A549 (cell line): ENCODE measurements around the gene RFX3. TPM values are rescaled to one million over a fixed set of nuclear protein-coding genes. Genes with fewer than 3 reads are reported as not detected.

Experiments used
- ATAC-seq, 2 experiments: fragments of 200-7000 bp in 1 of 2; fragments of >200 bp in 1 of 2; cut with Nextera tagmentation in 1 of 2; cut with Tn5 transposase in 1 of 2; 3 replicates each; pipeline versions ENCODE4 v1.8.0 to v1.9.1; 2018 to 2020; ENCODE audit warnings: mild to moderate bottlenecking in 1 of 2, moderate library complexity in 1 of 2
- CTCF ChIA-PET: fragments of 300-600 bp; sonication (Branson Sonifier 250); formaldehyde crosslinking; extraction: SDS; loops from one replicate; lab custom pipeline; 2021; ENCODE audit warnings: antibody characterized with exemption, inconsistent platforms; lab: Yijun Ruan, JAX
- POLR2A ChIA-PET: fragments of 350-600 bp; formaldehyde crosslinking; extraction: SDS; loops from one replicate; lab custom pipeline; 2021; ENCODE audit warnings: antibody characterized with exemption, inconsistent platforms; lab: Yijun Ruan, JAX
- DNase-seq, 2 experiments: peaks; one replicate each; pipeline versions ENCODE4 v3.0.0 to v3.0.0-alpha.2; 2011 to 2016; ENCODE audit warnings: low read depth in 1 of 2, low spot score in 1 of 2
- FAIRE-seq: peaks from 2 replicates; lab custom pipeline; 2011; peaks lifted over from hg19 to GRCh38; lab: Jason Lieb, UNC
- H3K27ac ChIP-seq, 2 experiments: fragments of >200 bp; sonication (Bioruptor Twin); formaldehyde crosslinking; 3 replicates each; pipeline ENCODE4 v1.5.1; 2016 to 2017
- H3K4me1 ChIP-seq: fragments of >200 bp; sonication (Bioruptor Twin); formaldehyde crosslinking; 3 replicates; pipeline ENCODE4 v1.6.1; 2016
- H3K4me2 ChIP-seq: fragments of >200 bp; sonication (Bioruptor Twin); formaldehyde crosslinking; 3 replicates; pipeline ENCODE4 v1.6.1; 2016
- H3K4me3 ChIP-seq: fragments of >200 bp; sonication (Bioruptor Twin); formaldehyde crosslinking; 3 replicates; pipeline ENCODE4 v1.5.1; 2016
- H3K9me3 ChIP-seq: fragments of >200 bp; sonication (Bioruptor Twin); formaldehyde crosslinking; 3 replicates; pipeline ENCODE4 v1.6.1; 2016
- BCL3 ChIP-seq: fragments of >200 bp; sonication (Bioruptor Twin); formaldehyde crosslinking; IDR thresholded peaks from 3 replicates; pipeline ENCODE4 v1.6.1; 2016
- CBX2 ChIP-seq: fragments of 200-600 bp; sonication (generic); IDR thresholded peaks from 2 replicates; pipeline ENCODE4 v1.6.1; 2016; ENCODE audit warnings: low read depth, mild to moderate bottlenecking, borderline replicate concordance
- EHF ChIP-seq: fragments of 250-450 bp; sonication (Bioruptor Pico); IDR thresholded peaks from 2 replicates; pipeline ENCODE4 v1.5.0; 2020; ENCODE audit warnings: mild to moderate bottlenecking
- FOSL2 ChIP-seq, 2 experiments: fragments of 450-650 bp in 1 of 2; fragments of >200 bp in 1 of 2; sonication (Bioruptor Twin) in 1 of 2; formaldehyde crosslinking; IDR thresholded peaks; 2 replicates each; pipeline versions ENCODE4 v1.5.0 to v1.6.1; 2016 to 2020; ENCODE audit warnings: mild to moderate bottlenecking in 1 of 2, moderate library complexity in 1 of 2
- FOXS1 ChIP-seq: fragments of 250-450 bp; sonication (Bioruptor Pico); IDR thresholded peaks from 2 replicates; pipeline ENCODE4 v1.5.0; 2020; ENCODE audit warnings: mild to moderate bottlenecking, moderate library complexity
- HEYL ChIP-seq: fragments of 250-450 bp; sonication (Bioruptor Pico); IDR thresholded peaks from 2 replicates; pipeline ENCODE4 v1.8.0; 2021; ENCODE audit warnings: mild to moderate bottlenecking, moderate library complexity
- HMGXB4 ChIP-seq: fragments of 250-450 bp; sonication (Bioruptor Pico); IDR thresholded peaks from 2 replicates; pipeline ENCODE4 v1.5.0; 2021; ENCODE audit warnings: mild to moderate bottlenecking, moderate library complexity, borderline replicate concordance
- HOXA7 ChIP-seq: fragments of 250-450 bp; sonication (Bioruptor Pico); IDR thresholded peaks from 2 replicates; pipeline ENCODE4 v1.5.0; 2020; ENCODE audit warnings: mild to moderate bottlenecking, moderate library complexity
- HOXB5 ChIP-seq: fragments of 250-450 bp; sonication (Bioruptor Pico); IDR thresholded peaks from 2 replicates; pipeline ENCODE4 v1.5.0; 2020; ENCODE audit warnings: mild to moderate bottlenecking, moderate library complexity
- KDM5A ChIP-seq: fragments of 200-600 bp; sonication (generic); IDR thresholded peaks from 2 replicates; pipeline ENCODE4 v1.6.1; 2016; ENCODE audit warnings: antibody characterized with exemption, mild to moderate bottlenecking
- NFE2L2 ChIP-seq: fragments of 150-350 bp; conservative IDR thresholded peaks from 2 replicates; pipeline ENCODE4 v1.6.1; 2014; ENCODE audit warnings: low read length
- NPAS2 ChIP-seq: fragments of 250-450 bp; sonication (Bioruptor Pico); IDR thresholded peaks from 2 replicates; pipeline ENCODE4 v1.8.0; 2022; ENCODE audit warnings: mild to moderate bottlenecking, moderate library complexity, borderline replicate concordance
- NR3C1 ChIP-seq: fragments of >200 bp; sonication (Bioruptor Twin); formaldehyde crosslinking; IDR thresholded peaks from 3 replicates; pipeline ENCODE4 v1.6.1; 2017
- RARB ChIP-seq: fragments of 250-450 bp; sonication (Bioruptor Pico); IDR thresholded peaks from 2 replicates; pipeline ENCODE4 v1.8.0; 2021; ENCODE audit warnings: mild to moderate bottlenecking, moderate library complexity
- RCOR1 ChIP-seq: fragments of 150-350 bp; IDR thresholded peaks from 2 replicates; pipeline ENCODE4 v1.6.1; 2014; ENCODE audit warnings: antibody characterized with exemption, low read length, low read depth
- TFCP2L1 ChIP-seq: fragments of 250-450 bp; sonication (Bioruptor Pico); IDR thresholded peaks from 2 replicates; pipeline ENCODE4 v1.5.0; 2021; ENCODE audit warnings: mild to moderate bottlenecking
- USF2 ChIP-seq: fragments of 450-650 bp; IDR thresholded peaks from 2 replicates; pipeline ENCODE4 v1.6.1; 2014; ENCODE audit warnings: antibody characterized with exemption
- WGBS: methylation state at CpG from one replicate; pipeline ENCODE4 v1.1.6; 2017; ENCODE audit errors: missing lambda C conversion rate; 5-methylcytosine and 5-hydroxymethylcytosine counted together
- polyA plus RNA-seq, 4 experiments: library from polyadenylated mRNA; depleted of rRNA in 3 of 4; stranded (reverse); fragments of >200 nt; fragmentation: RNase III in 1 of 4; extraction: RNeasy Plus Mini Kit Qiagen cat#74134 plus additional on column Dnase treatment in 1 of 4; gene quantifications; 2 replicates in 3 of 4; 3 replicates in 1 of 4; pipeline ENCODE4 v1.2.3, GENCODE V29; 2011 to 2017
- TF ChIP-seq, protein P1 (sequence below): fragments of 250-450 bp; sonication (Bioruptor Pico); IDR thresholded peaks from 2 replicates; pipeline ENCODE4 v1.5.0; 2020; ENCODE audit warnings: low read depth, mild to moderate bottlenecking, moderate library complexity
- TF ChIP-seq, protein P2 (sequence below): fragments of 150-350 bp; IDR thresholded peaks from 2 replicates; pipeline ENCODE4 v1.6.1; 2014; ENCODE audit warnings: low read depth, mild to moderate bottlenecking, low read length
- TF ChIP-seq, protein P3 (sequence below): fragments of >200 bp; sonication (Bioruptor Twin); formaldehyde crosslinking; IDR thresholded peaks from 2 replicates; pipeline ENCODE4 v1.6.1; 2016
- TF ChIP-seq, protein P4 (sequence below): fragments of 200-600 bp; sonication (generic); IDR thresholded peaks from 2 replicates; pipeline ENCODE4 v1.6.1; 2016; ENCODE audit warnings: antibody characterized with exemption, mild to moderate bottlenecking, moderate library complexity

RFX3 gene
- polyA plus RNA-seq, 2 of the 4 experiments (the other 2 are of a cell fraction): 1.3 to 7.9 TPM

DNA sequence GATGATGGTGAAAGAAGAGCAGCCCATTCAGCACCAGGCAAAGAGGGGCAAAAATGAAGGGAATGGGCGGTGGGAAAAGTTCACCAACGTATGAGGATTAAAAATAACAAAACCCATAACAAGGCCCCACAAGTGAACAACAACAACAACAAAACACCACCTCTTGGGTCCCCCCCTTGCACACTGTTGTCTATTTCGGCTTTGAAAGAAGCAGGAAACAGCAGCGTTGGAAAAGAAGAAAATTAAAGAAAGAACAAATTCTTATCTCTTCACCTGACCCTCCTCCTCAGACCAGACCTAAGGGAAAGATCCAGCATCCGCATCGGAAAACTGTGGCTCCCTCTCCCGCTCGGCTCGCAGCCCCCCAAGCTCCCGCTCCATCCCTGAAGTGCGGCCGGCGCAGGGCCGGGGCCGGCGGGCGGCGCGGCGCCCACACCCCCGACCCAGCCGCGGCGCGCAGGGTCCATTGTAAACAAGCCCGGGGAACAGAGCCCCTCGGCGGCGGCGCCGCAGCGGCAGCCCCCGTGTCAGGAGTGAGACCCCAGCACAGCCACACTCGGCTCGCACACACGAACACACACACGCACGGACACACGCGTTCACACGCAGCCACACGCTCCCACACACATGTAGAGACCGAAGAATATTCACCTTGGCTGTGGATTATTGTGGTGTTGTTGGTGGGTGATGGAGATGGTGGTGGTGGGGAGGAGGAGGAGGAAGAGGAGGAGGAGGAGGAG, 535 bp downstream of the RFX3 start:
- Histone ChIP-seq H3K4me3 (peak overlapping the region; percentile 96), H3K4me2 (peak overlapping the region; percentile 91), H3K27ac (peak overlapping the region; percentile 98 to 100), H3K4me1 (peaks cover 20% of the 10 kb centered on the region), H3K9me3 (no peaks in the 10 kb centered on the region)
- ATAC-seq (peak; percentile 7 to 19; a peak in 5 of 6 replicates), FAIRE-seq (no peak), DNase-seq (peak in 1 of 2 experiments; percentile 10)
- 4% methylated on average over 26 of the region's 43 CpGs for WGBS
- no peak for TF ChIP-seq NPAS2
- no peak for TF ChIP-seq HMGXB4 (CRISPR knock-in tag)
- no peak for TF ChIP-seq EHF (CRISPR knock-in tag)
- TF ChIP-seq FOSL2 (IDR thresholded peaks at IDR 0.05): no peak
- TF ChIP-seq FOSL2 (CRISPR knock-in tag; IDR thresholded peaks at IDR 0.05): no peak
- no peak for TF ChIP-seq TFCP2L1
- TF ChIP-seq, protein P1, sequence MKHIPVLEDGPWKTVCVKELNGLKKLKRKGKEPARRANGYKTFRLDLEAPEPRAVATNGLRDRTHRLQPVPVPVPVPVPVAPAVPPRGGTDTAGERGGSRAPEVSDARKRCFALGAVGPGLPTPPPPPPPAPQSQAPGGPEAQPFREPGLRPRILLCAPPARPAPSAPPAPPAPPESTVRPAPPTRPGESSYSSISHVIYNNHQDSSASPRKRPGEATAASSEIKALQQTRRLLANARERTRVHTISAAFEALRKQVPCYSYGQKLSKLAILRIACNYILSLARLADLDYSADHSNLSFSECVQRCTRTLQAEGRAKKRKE (CRISPR knock-in tag): no peak
- no peak for TF ChIP-seq NFE2L2
- TF ChIP-seq, protein P2, sequence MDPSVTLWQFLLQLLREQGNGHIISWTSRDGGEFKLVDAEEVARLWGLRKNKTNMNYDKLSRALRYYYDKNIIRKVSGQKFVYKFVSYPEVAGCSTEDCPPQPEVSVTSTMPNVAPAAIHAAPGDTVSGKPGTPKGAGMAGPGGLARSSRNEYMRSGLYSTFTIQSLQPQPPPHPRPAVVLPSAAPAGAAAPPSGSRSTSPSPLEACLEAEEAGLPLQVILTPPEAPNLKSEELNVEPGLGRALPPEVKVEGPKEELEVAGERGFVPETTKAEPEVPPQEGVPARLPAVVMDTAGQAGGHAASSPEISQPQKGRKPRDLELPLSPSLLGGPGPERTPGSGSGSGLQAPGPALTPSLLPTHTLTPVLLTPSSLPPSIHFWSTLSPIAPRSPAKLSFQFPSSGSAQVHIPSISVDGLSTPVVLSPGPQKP: no peak
- TF ChIP-seq, protein P3, sequence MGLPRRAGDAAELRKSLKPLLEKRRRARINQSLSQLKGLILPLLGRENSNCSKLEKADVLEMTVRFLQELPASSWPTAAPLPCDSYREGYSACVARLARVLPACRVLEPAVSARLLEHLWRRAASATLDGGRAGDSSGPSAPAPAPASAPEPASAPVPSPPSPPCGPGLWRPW: no peak
- ChIA-PET POLR2A (interaction anchor here (0.7 to 2.9 kb wide), 7 partner anchors 17 to 1000 kb away, joined by 3 to 32 read pairs (median 9); partner anchors contain the start of gene PUM3), CTCF (interaction anchor here (0.6 kb wide), 1 partner anchor 10 kb away, joined by 3 read pairs; no protein-coding TSS in a partner anchor)

DNA sequence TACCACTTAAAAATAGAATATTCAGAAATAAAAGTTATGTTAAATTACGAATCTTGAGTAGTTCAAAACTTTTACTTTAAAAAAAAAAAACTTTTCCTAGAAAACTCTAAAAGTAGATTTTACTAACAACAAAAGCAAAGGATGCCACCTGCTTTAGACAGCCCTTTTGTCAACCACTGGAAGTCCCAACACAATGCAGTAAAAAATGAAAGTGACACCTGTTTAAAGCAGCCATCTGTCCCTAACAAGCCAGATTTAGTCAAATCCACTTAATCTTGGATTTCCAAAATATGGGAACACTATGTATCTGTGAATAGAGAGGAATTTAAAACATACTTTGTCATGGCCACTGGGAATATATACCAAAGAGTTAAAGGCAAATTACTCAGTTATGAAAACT, 3.8 kb downstream of the RFX3 start:
- Histone ChIP-seq H3K9me3 (no peaks in the 10 kb centered on the region), H3K4me3 (no peak overlapping the region), H3K27ac (no peak overlapping the region), H3K4me2 (no peak overlapping the region), H3K4me1 (peaks cover 17% of the 10 kb centered on the region; the same call in 2 of the 3 replicates)
- ChIA-PET CTCF (interaction anchor here (1.0 to 1.9 kb wide), 3 partner anchors 9 to 108 kb away, joined by 3 to 5 read pairs (median 3); no protein-coding TSS in a partner anchor), POLR2A (no interaction called here)
- ATAC-seq (no peak), DNase-seq (no peak), FAIRE-seq (no peak)
- WGBS: 85% methylated on average over 1 of the region's 1 CpG
- TF ChIP-seq BCL3 (no peak), HOXB5 (CRISPR knock-in tag) (no peak), KDM5A (no peak), NR3C1 (no peak), NFE2L2 (no peak), RARB (no peak), USF2 (no peak), HOXA7 (CRISPR knock-in tag) (no peak), FOXS1 (CRISPR knock-in tag) (no peak), HEYL (CRISPR knock-in tag) (no peak), RCOR1 (no peak), CBX2 (no peak)
- TF ChIP-seq, protein P4, sequence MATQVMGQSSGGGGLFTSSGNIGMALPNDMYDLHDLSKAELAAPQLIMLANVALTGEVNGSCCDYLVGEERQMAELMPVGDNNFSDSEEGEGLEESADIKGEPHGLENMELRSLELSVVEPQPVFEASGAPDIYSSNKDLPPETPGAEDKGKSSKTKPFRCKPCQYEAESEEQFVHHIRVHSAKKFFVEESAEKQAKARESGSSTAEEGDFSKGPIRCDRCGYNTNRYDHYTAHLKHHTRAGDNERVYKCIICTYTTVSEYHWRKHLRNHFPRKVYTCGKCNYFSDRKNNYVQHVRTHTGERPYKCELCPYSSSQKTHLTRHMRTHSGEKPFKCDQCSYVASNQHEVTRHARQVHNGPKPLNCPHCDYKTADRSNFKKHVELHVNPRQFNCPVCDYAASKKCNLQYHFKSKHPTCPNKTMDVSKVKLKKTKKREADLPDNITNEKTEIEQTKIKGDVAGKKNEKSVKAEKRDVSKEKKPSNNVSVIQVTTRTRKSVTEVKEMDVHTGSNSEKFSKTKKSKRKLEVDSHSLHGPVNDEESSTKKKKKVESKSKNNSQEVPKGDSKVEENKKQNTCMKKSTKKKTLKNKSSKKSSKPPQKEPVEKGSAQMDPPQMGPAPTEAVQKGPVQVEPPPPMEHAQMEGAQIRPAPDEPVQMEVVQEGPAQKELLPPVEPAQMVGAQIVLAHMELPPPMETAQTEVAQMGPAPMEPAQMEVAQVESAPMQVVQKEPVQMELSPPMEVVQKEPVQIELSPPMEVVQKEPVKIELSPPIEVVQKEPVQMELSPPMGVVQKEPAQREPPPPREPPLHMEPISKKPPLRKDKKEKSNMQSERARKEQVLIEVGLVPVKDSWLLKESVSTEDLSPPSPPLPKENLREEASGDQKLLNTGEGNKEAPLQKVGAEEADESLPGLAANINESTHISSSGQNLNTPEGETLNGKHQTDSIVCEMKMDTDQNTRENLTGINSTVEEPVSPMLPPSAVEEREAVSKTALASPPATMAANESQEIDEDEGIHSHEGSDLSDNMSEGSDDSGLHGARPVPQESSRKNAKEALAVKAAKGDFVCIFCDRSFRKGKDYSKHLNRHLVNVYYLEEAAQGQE: no peak
